Right lobe of liver (tissue), 6 donors: Measurements from ENCODE around the gene MCCC1. TPM values are rescaled to one million over a fixed set of nuclear protein-coding genes. Genes with fewer than 3 reads are reported as not detected.
"Not testable (repeated sequence)": the region's sequence is repeated elsewhere in the genome, so short reads cannot be mapped to it uniquely, and the experiment has no call there.

Source experiments
- ATAC-seq, 4 donors: fragments of 200-7000 bp; cut with Tn5 transposase; one replicate each; pipeline ENCODE4 v1.9.1; 2020; ENCODE audit warnings: mild to moderate bottlenecking in 4 of 4, moderate library complexity in 4 of 4
- DNase-seq, 3 donors: peaks; one replicate each; pipeline ENCODE4 v3.0.0-alpha.2; 2020
- H3K27ac ChIP-seq, 3 donors: fragments of 200-600 bp; one replicate each; pipeline ENCODE4 v1.8.0; 2022
- H3K27me3 ChIP-seq, 2 donors: fragments of 200-600 bp; one replicate each; pipeline ENCODE4 v1.8.0; 2022
- H3K36me3 ChIP-seq, 4 donors: fragments of 200-600 bp; sonication (generic) in 1 of 4; one replicate each; pipeline versions ENCODE4 v1.5.1 to v1.8.0; 2017 to 2022; ENCODE audit warnings: control low read depth in 1 of 4
- H3K4me1 ChIP-seq, 4 donors: fragments of 200-600 bp; sonication (generic) in 1 of 4; one replicate each; pipeline versions ENCODE4 v1.5.1 to v1.8.0; 2017 to 2022; ENCODE audit warnings: control low read depth in 1 of 4
- H3K4me3 ChIP-seq, 3 donors: fragments of 200-600 bp; one replicate each; pipeline ENCODE4 v1.8.0; 2022
- H3K9me3 ChIP-seq, 4 donors: fragments of 200-600 bp; sonication (generic) in 1 of 4; one replicate each; pipeline versions ENCODE4 v1.5.1 to v1.8.0; 2017 to 2022; ENCODE audit warnings: control low read depth in 1 of 4
- POLR2A ChIP-seq: fragments of 450-650 bp; IDR thresholded peaks from one replicate; pipeline ENCODE4 v1.6.1; 2017; ENCODE audit warnings: antibody characterized with exemption, mild to moderate bottlenecking
- WGBS: methylation state at CpG from one replicate; pipeline ENCODE4 v1.1.6; 2018; ENCODE audit warnings: low coverage, low lambda C conversion rate; ENCODE audit not compliant: insufficient coverage; ENCODE audit errors: missing lambda C conversion rate; 5-methylcytosine and 5-hydroxymethylcytosine counted together
- intact Hi-C, 2 donors: fragments of 100-400 bp; cut with DNase I; formaldehyde crosslinking; loops; one replicate each; pipeline versions ENCODE4 v1.11.2 to v1.14.1; 2022
- total RNA-seq, 6 experiments: library from RNA; depleted of rRNA in 2 of 6; stranded (reverse); fragments of >200 nt in 2 of 6; fragmentation: NEBNext Ultra II Directional in 3 of 6; extraction: Animal tissue kit (Norgen Biotek cat#: 25700) in 3 of 6; gene quantifications; one replicate each; pipeline versions ENCODE4 v1.1.0 to v1.2.4, GENCODE V29; 2016 to 2023
- TF ChIP-seq, protein P1 (sequence below), 4 donors: fragments of 200-600 bp in 3 of 4; fragments of 450-650 bp in 1 of 4; IDR thresholded peaks; one replicate each; pipeline versions ENCODE4 v1.5.1 to v1.8.0; 2016 to 2022; ENCODE audit warnings: antibody characterized with exemption in 4 of 4, mild to moderate bottlenecking in 2 of 4
- donor health status: DM: no; HTN: yes; CAD: no.
- donor health status: DM: no; HTN: no; CAD: no.
- donor health status: DM: no; HTN: no; CAD: no.
- donor health status: DM: no; HTN: yes; CAD: no.
- donor health status: DM: no; HTN: yes; CAD: no.

The MCCC1 gene
- total RNA-seq, 6 experiments from 2014 or later = 34.0 to 57.0 (median 48.2) TPM

DNA sequence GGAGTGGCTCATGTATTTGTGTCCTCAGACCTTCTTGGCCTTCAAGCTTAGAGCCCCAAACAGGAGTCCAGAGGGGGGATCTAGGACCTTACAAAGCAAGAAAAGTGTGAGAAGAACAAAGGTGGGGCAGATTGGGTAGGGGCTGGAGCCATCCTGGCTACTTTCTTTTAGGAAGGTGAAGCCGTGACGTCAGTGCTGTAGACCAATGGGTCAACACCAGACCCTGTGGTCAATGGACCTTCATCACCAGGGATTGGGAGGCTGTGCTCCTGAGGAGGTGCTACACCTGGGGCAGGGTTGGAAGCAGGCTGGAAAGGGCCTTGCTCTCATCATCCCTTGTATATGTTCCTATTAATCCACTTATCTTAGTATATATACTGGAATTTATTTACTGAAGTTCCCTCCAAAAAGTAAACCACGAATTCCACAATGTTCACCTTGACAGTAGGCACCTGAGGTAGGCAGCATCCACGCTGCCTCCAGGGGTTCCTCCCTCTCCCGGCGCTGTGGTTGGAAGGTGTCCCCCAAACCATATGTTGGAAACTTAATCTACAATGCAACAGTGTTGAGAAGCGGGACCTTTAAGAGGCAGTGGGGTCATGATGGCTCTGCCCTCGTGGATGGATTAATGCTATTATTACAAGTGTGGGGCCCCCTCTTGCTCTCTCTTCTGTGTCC, 21.4 kb upstream of the MCCC1 start:
- no peak for ATAC-seq
- H3K27ac ChIP-seq = no peak overlapping the region
- H3K27me3 ChIP-seq = no peaks in the 10 kb centered on the region
- no peak for TF ChIP-seq POLR2A
- TF ChIP-seq, protein P1, sequence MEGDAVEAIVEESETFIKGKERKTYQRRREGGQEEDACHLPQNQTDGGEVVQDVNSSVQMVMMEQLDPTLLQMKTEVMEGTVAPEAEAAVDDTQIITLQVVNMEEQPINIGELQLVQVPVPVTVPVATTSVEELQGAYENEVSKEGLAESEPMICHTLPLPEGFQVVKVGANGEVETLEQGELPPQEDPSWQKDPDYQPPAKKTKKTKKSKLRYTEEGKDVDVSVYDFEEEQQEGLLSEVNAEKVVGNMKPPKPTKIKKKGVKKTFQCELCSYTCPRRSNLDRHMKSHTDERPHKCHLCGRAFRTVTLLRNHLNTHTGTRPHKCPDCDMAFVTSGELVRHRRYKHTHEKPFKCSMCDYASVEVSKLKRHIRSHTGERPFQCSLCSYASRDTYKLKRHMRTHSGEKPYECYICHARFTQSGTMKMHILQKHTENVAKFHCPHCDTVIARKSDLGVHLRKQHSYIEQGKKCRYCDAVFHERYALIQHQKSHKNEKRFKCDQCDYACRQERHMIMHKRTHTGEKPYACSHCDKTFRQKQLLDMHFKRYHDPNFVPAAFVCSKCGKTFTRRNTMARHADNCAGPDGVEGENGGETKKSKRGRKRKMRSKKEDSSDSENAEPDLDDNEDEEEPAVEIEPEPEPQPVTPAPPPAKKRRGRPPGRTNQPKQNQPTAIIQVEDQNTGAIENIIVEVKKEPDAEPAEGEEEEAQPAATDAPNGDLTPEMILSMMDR (IDR thresholded peaks at IDR 0.05) = no peak
- no peak overlapping the region for H3K4me3 ChIP-seq
- no peaks in the 10 kb centered on the region for H3K9me3 ChIP-seq
- H3K36me3 ChIP-seq = no peaks in the 10 kb centered on the region
- DNase-seq = no peak
- no peaks in the 10 kb centered on the region for H3K4me1 ChIP-seq
- 76% methylated on average over 5 of the region's 8 CpGs for WGBS
- intact Hi-C loops = loop anchor here in 1 of 2 donors (5.0 to 10.0 kb wide), 2 partner anchors 64 to 267 kb away; no protein-coding TSS in a partner anchor

DNA sequence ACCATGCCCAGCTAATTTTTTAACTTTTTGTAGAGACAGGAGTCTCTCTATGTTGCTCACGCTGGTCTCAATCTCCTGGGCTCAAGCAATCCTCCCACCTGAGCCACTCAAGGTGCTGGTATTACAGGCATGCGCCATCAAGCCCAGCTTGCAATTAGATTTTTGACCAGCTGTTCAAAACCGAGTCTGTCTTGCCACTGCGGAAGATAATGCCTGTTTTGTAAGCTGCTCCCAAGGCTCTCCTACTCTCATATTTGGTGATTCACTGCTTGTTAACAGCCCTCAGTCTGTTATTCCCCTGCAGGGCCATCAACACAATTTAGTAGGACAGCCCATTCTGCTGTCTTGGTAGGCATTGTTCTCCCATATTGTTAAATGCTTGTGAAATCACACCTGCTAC, 17.8 kb upstream of the MCCC1 start:
- intact Hi-C loops = no loop called here
- TF ChIP-seq, protein P1 (IDR thresholded peaks at IDR 0.05) = no peak
- TF ChIP-seq POLR2A = no peak
- Histone ChIP-seq H3K36me3 (no peaks in the 10 kb centered on the region), H3K9me3 (no peaks in the 10 kb centered on the region), H3K4me1 (no peaks in the 10 kb centered on the region), H3K27ac (no peak overlapping the region), H3K4me3 (no peak overlapping the region), H3K27me3 (no peaks in the 10 kb centered on the region)
- no peak for ATAC-seq
- DNase-seq = no peak
- WGBS = 80% methylated on average over 2 of the region's 4 CpGs

DNA sequence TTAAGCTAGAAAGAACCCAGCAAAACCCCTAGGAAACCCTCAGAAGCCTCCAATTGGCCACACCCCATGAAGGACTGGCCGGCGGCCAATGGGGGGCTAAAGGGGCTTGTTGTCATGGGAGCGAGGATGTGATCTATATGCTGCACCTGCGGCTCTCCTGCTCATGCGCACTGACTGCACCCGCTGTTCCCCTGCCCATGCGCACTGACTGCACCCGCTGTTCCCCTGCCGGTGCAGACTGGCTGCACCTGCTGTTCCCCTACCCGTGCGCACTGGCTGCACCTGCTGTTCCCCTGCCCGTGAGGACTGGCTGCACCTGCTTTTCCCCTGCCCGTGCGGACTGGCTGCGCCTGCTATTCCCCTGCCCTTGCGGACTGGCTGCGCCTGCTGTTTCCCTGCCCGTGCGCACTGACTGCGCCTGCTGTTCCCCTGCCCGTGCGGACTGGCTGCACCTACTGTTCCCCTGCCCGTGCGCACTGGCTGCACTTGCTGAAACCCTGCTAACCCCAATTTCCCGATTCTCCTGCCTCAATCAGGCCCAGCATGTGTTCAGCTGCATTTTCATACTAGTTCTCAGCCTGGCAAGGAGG, 16.8 kb upstream of the MCCC1 start:
- H3K27ac ChIP-seq = no peak overlapping the region
- no peaks in the 10 kb centered on the region for H3K4me1 ChIP-seq
- no peak for TF ChIP-seq POLR2A
- TF ChIP-seq, protein P1 (IDR thresholded peaks at IDR 0.05) = no peak
- no peaks in the 10 kb centered on the region for H3K9me3 ChIP-seq
- no peak overlapping the region for H3K4me3 ChIP-seq
- no peaks in the 10 kb centered on the region for H3K27me3 ChIP-seq
- WGBS = 2% methylated on average over 21 of the region's 25 CpGs
- DNase-seq (peak in 2 of 3 donors; percentile 44 to 50), ATAC-seq (peak; percentile 62 to 78 (median 68))
- no peaks in the 10 kb centered on the region for H3K36me3 ChIP-seq
- intact Hi-C loops = no loop called here

DNA sequence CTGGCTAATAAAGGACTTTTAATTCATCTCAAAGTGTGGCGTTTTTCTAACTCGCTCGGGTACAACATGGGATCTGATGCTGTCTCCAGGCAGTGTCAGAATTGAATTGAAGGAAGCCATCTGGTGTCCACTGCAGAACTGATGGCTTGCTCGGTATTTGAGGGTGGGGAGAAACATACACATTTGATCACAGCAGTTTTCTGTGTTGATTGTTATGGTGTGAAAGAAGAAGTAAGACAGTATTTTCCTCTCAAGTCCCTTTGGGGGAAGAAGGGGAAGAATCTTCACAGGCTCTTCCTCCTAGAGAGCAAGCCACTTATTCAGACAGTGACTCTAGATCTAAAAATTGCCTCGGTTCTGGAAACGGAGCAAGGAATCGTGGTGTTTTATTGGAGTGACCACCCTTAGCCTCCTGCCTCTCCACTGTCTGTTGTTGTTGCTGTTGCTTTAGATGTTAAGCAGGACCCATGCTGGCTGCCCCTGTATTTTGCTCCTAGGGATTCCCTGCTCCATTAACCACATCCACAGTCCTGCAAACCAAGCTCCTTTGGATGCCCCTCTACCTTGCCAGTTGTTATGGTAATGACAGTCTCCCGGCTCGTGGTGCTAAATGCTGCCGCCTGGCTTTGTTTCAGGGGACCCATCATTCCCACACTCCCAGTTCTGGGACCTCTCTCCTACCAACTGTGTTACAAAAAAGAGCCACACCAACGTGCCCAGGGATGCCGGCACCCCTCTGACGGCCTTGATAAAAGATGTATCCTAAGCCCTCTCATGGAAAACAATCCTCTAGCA, 15.3 kb upstream of the MCCC1 start:
- no peak overlapping the region for H3K27ac ChIP-seq
- ATAC-seq (peak in 2 of 4 donors; percentile 27 to 57), DNase-seq (no peak)
- no peaks in the 10 kb centered on the region for H3K36me3 ChIP-seq
- no peak overlapping the region for H3K4me3 ChIP-seq
- 39% methylated on average over 7 of the region's 13 CpGs for WGBS
- H3K27me3 ChIP-seq = no peaks in the 10 kb centered on the region
- H3K9me3 ChIP-seq = no peaks in the 10 kb centered on the region
- TF ChIP-seq, protein P1 (IDR thresholded peaks at IDR 0.05) = no peak
- TF ChIP-seq POLR2A = no peak
- intact Hi-C loops = no loop called here
- no peaks in the 10 kb centered on the region for H3K4me1 ChIP-seq

DNA sequence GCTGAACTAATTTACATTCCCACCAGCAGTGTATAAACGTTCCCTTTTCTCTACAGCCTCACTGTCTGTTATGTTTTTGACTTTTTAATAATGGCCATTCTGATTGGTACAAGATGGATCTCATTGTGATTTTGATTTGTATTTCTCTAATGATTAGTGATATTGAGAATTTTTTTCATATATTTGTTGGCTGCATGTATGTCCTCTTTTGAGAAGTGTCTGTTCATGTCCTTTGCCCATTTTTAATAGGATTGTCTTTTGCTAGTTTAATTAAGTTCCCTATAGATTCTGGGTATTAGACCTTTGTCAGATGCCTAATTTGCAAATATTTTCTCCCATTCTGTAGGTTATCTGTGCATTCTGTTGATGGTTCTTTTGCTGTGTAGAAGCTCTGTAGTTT, 10.6 kb upstream of the MCCC1 start:
- WGBS = 75% methylated on average over 1 of the region's 1 CpG
- H3K27me3 ChIP-seq, H3K27ac ChIP-seq, H3K36me3 ChIP-seq, H3K9me3 ChIP-seq, H3K4me3 ChIP-seq, H3K4me1 ChIP-seq, ATAC-seq, intact Hi-C loops, DNase-seq: not testable (repeated sequence)
